H1 (cell line): Measurements from ENCODE around the gene C16orf95. TPM values are rescaled to one million over a fixed set of nuclear protein-coding genes. Genes with fewer than 3 reads are reported as not detected.

Experiments
- CTCF ChIA-PET: fragments of 300-600 bp; sonication (Branson Sonifier 250); formaldehyde crosslinking; loops from one replicate; lab custom pipeline; 2021; ENCODE audit not compliant: partially characterized antibody; lab: Charles Lee
- POLR2A ChIA-PET: fragments of 300-600 bp; sonication (Branson Sonifier 250); formaldehyde crosslinking; loops from one replicate; lab custom pipeline; 2021; ENCODE audit warnings: inconsistent platforms; ENCODE audit not compliant: partially characterized antibody; lab: Charles Lee
- DNase-seq, 2 experiments: peaks; one replicate each; pipeline versions ENCODE4 v3.0.0 to v3.0.0-alpha.2; 2010 to 2022; ENCODE audit warnings: low spot score in 2 of 2, low read depth in 1 of 2, mixed read lengths in 1 of 2
- FAIRE-seq: peaks from 2 replicates; lab custom pipeline; 2011; peaks lifted over from hg19 to GRCh38; lab: Jason Lieb, UNC
- H2AFZ ChIP-seq: 2 replicates; pipeline ENCODE4 v1.8.1; 2012; ENCODE audit warnings: low read length, inconsistent platforms
- H2AK5ac ChIP-seq: 2 replicates; pipeline ENCODE4 v1.6.1; 2013; ENCODE audit warnings: low read depth, low read length
- H2BK120ac ChIP-seq: replicated peaks from 2 replicates; pipeline ENCODE3; 2013; ENCODE audit warnings: low read depth, low read length, inconsistent platforms
- H2BK12ac ChIP-seq: 2 replicates; pipeline ENCODE4 v1.6.1; 2013; ENCODE audit warnings: low read depth, low read length
- H2BK15ac ChIP-seq: 2 replicates; pipeline ENCODE4 v1.6.1; 2013; ENCODE audit warnings: low read length
- H2BK20ac ChIP-seq: 2 replicates; pipeline ENCODE4 v1.6.1; 2013; ENCODE audit warnings: low read length
- H2BK5ac ChIP-seq: 2 replicates; pipeline ENCODE4 v1.6.1; 2013; ENCODE audit warnings: low read depth, low read length
- H3K14ac ChIP-seq: 2 replicates; pipeline ENCODE4 v1.6.1; 2013; ENCODE audit warnings: inconsistent platforms; ENCODE audit not compliant: insufficient read length
- H3K18ac ChIP-seq: 2 replicates; pipeline ENCODE4 v1.6.1; 2013; ENCODE audit warnings: low read length; ENCODE audit errors: extremely low read depth
- H3K23ac ChIP-seq: 2 replicates; pipeline ENCODE4 v1.6.1; 2013; ENCODE audit warnings: inconsistent platforms; ENCODE audit not compliant: insufficient read length
- H3K23me2 ChIP-seq: 2 replicates; pipeline ENCODE4 v1.6.1; 2013; ENCODE audit warnings: low read depth, low read length
- H3K27ac ChIP-seq: 2 replicates; pipeline ENCODE4 v1.6.1; 2011; ENCODE audit warnings: low read depth, low read length, inconsistent platforms
- H3K27me3 ChIP-seq, 4 experiments: replicated peaks in 1 of 4; 1 replicate in 1 of 4; 2 replicates in 3 of 4; pipeline versions ENCODE4 v1.6.1 to v1.8.1; 2011 to 2013; ENCODE audit warnings: low read length in 3 of 4, mild to moderate bottlenecking in 3 of 4, inconsistent platforms in 2 of 4, mixed read lengths in 2 of 4, moderate library complexity in 1 of 4; ENCODE audit not compliant: control insufficient read depth in 3 of 4, insufficient read depth in 3 of 4; ENCODE audit errors: extremely low read depth in 1 of 4
- H3K36me3 ChIP-seq, 4 experiments: 2 replicates each; pipeline versions ENCODE4 v1.6.1 to v1.8.1; 2011 to 2013; ENCODE audit warnings: mild to moderate bottlenecking in 4 of 4, low read length in 3 of 4, moderate library complexity in 2 of 4, control low read depth in 1 of 4, inconsistent platforms in 1 of 4; ENCODE audit not compliant: insufficient read depth in 4 of 4, control insufficient read depth in 2 of 4
- H3K4ac ChIP-seq: replicated peaks from 2 replicates; pipeline ENCODE3; 2013; ENCODE audit warnings: low read length, low read depth, mixed read lengths, inconsistent platforms; ENCODE audit not compliant: insufficient read length
- H3K4me1 ChIP-seq, 4 experiments: replicated peaks in 1 of 4; 1 replicate in 1 of 4; 2 replicates in 3 of 4; pipeline versions ENCODE4 v1.6.1 to v1.8.1; 2011 to 2013; ENCODE audit warnings: low read length in 3 of 4, inconsistent platforms in 2 of 4, mixed read lengths in 1 of 4; ENCODE audit not compliant: insufficient read depth in 4 of 4, control insufficient read depth in 3 of 4
- H3K4me2 ChIP-seq, 2 experiments: 2 replicates each; pipeline versions ENCODE4 v1.6.1 to v1.8.1; 2011 to 2013; ENCODE audit warnings: low read depth in 2 of 2, low read length in 2 of 2, control low read depth in 1 of 2, inconsistent platforms in 1 of 2, mild to moderate bottlenecking in 1 of 2; ENCODE audit not compliant: insufficient read depth in 1 of 2
- H3K4me3 ChIP-seq, 4 experiments: fragments of 200-600, 300-600 bp in 1 of 4; sonication (generic), shearing (Covaris generic), sonication (Bioruptor Twin) in 1 of 4; 2 replicates each; pipeline versions ENCODE4 v1.5.1 to v1.8.1; 2011 to 2016; ENCODE audit warnings: low read length in 4 of 4, low read depth in 3 of 4, control low read depth in 2 of 4, inconsistent platforms in 2 of 4, mild to moderate bottlenecking in 2 of 4, mixed read lengths in 1 of 4, moderate library complexity in 1 of 4; ENCODE audit not compliant: insufficient read depth in 2 of 4; ENCODE audit errors: extremely low read depth in 1 of 4
- H3K56ac ChIP-seq: replicated peaks from 2 replicates; pipeline ENCODE3; 2013; ENCODE audit warnings: low read depth, mild to moderate bottlenecking, mixed read lengths, low read length, inconsistent platforms; ENCODE audit not compliant: insufficient read length
- H3K79me1 ChIP-seq: 2 replicates; pipeline ENCODE4 v1.6.1; 2013; ENCODE audit warnings: low read depth, low read length, control low read depth
- H3K79me2 ChIP-seq, 2 experiments: 2 replicates each; pipeline versions ENCODE4 v1.6.1 to v1.8.1; 2012 to 2013; ENCODE audit warnings: low read length in 2 of 2, mild to moderate bottlenecking in 2 of 2, inconsistent platforms in 1 of 2; ENCODE audit not compliant: insufficient read depth in 2 of 2, control insufficient read depth in 1 of 2
- H3K9ac ChIP-seq, 4 experiments: replicated peaks in 1 of 4; 1 replicate in 1 of 4; 2 replicates in 3 of 4; pipeline versions ENCODE4 v1.6.1 to v1.8.1; 2011 to 2013; ENCODE audit warnings: low read depth in 3 of 4, low read length in 3 of 4, control low read depth in 2 of 4, mild to moderate bottlenecking in 2 of 4, moderate library complexity in 2 of 4, inconsistent platforms in 1 of 4; ENCODE audit errors: extremely low read depth in 1 of 4
- H3K9me3 ChIP-seq, 2 experiments: 2 replicates each; pipeline versions ENCODE4 v1.6.1 to v1.8.1; 2012 to 2013; ENCODE audit warnings: mild to moderate bottlenecking in 2 of 2, moderate library complexity in 2 of 2, control low read depth in 1 of 2, inconsistent platforms in 1 of 2, low read depth in 1 of 2, low read length in 1 of 2, mixed read lengths in 1 of 2; ENCODE audit not compliant: insufficient read depth in 2 of 2
- H4K20me1 ChIP-seq, 2 experiments: replicated peaks in 1 of 2; 2 replicates each; pipeline versions ENCODE3 to v1.8.1; 2011 to 2013; ENCODE audit warnings: inconsistent platforms in 2 of 2, low read length in 2 of 2, mild to moderate bottlenecking in 1 of 2; ENCODE audit not compliant: insufficient read depth in 2 of 2, control insufficient read depth in 1 of 2
- H4K5ac ChIP-seq: 2 replicates; pipeline ENCODE4 v1.6.1; 2013; ENCODE audit warnings: low read length, low read depth, mixed read lengths, inconsistent platforms; ENCODE audit not compliant: insufficient read length
- H4K8ac ChIP-seq: 2 replicates; pipeline ENCODE4 v1.8.0; 2013; ENCODE audit warnings: mild to moderate bottlenecking, moderate library complexity, low read length, inconsistent platforms; ENCODE audit not compliant: insufficient read depth; ENCODE audit errors: extremely low read depth
- H4K91ac ChIP-seq: replicated peaks from 2 replicates; pipeline ENCODE3; 2013; ENCODE audit warnings: low read length, mixed read lengths, inconsistent platforms; ENCODE audit not compliant: insufficient read length
- BCL11A ChIP-seq, 2 experiments: IDR thresholded peaks; one replicate each; pipeline ENCODE4 v1.6.1; 2011; ENCODE audit warnings: low read depth in 2 of 2, low read length in 2 of 2, mild to moderate bottlenecking in 2 of 2
- CEBPB ChIP-seq: IDR thresholded peaks from 2 replicates; pipeline ENCODE4 v1.6.1; 2012; ENCODE audit warnings: low read depth, low read length
- CHD1 ChIP-seq: IDR thresholded peaks from 2 replicates; pipeline ENCODE4 v1.6.1; 2012; ENCODE audit warnings: low read depth, low read length, improper control_type of control experiment
- GTF2F1 ChIP-seq: IDR thresholded peaks from 2 replicates; pipeline ENCODE4 v1.6.1; 2012; ENCODE audit warnings: low read depth, low read length, improper control_type of control experiment, borderline replicate concordance
- HDAC6 ChIP-seq: IDR thresholded peaks from one replicate; pipeline ENCODE4 v1.7.1; 2012; ENCODE audit warnings: low read depth, mild to moderate bottlenecking, inconsistent platforms, low read length, moderate library complexity
- MAX ChIP-seq: IDR thresholded peaks from 2 replicates; pipeline ENCODE4 v1.6.1; 2012; ENCODE audit warnings: inconsistent platforms
- POU5F1 ChIP-seq: IDR thresholded peaks from 2 replicates; pipeline ENCODE4 v1.6.1; 2011; ENCODE audit warnings: low read depth, mild to moderate bottlenecking, low read length, moderate library complexity
- RAD21 ChIP-seq, 2 experiments: IDR thresholded peaks in 1 of 2; conservative IDR thresholded peaks in 1 of 2; 2 replicates each; pipeline ENCODE4 v1.6.1; 2011; ENCODE audit warnings: low read depth in 2 of 2, low read length in 2 of 2, improper control_type of control experiment in 1 of 2, inconsistent platforms in 1 of 2, mild to moderate bottlenecking in 1 of 2, moderate library complexity in 1 of 2
- RBBP5 ChIP-seq: IDR thresholded peaks from 2 replicates; pipeline ENCODE4 v1.7.1; 2012; ENCODE audit warnings: low read depth, mild to moderate bottlenecking, inconsistent platforms, low read length, moderate library complexity, borderline replicate concordance
- RFX5 ChIP-seq: IDR thresholded peaks from 2 replicates; pipeline ENCODE4 v1.6.1; 2011; ENCODE audit warnings: low read depth, low read length, improper control_type of control experiment, borderline replicate concordance
- SIX5 ChIP-seq: IDR thresholded peaks from 2 replicates; pipeline ENCODE4 v1.6.1; 2011; ENCODE audit warnings: mild to moderate bottlenecking, low read depth, low read length
- TAF1 ChIP-seq: IDR thresholded peaks from 2 replicates; pipeline ENCODE4 v1.6.1; 2011; ENCODE audit warnings: mild to moderate bottlenecking, low read depth, low read length
- WGBS, 2 experiments: shearing (Covaris generic) in 1 of 2; methylation state at CpG; one replicate each; pipeline versions ENCODE4 v1.1.6 to v1.1.7; 2013 to 2015; ENCODE audit warnings: low lambda C conversion rate in 2 of 2, mixed read lengths in 2 of 2, inconsistent platforms in 1 of 2, low coverage in 1 of 2, missing lambda C conversion rate in 1 of 2; ENCODE audit not compliant: insufficient replicate concordance in 2 of 2, insufficient coverage in 1 of 2, insufficient read length in 1 of 2; ENCODE audit errors: extremely low coverage in 1 of 2, missing lambda C conversion rate in 1 of 2; 5-methylcytosine and 5-hydroxymethylcytosine counted together
- polyA plus RNA-seq, 7 experiments: library from polyadenylated mRNA; depleted of rRNA in 3 of 7; stranded (reverse) in 5 of 7; unstranded in 2 of 7; fragments of >200 nt in 5 of 7; fragments of 200-250 nt in 2 of 7; gene quantifications; 1 replicate in 5 of 7; 2 replicates in 1 of 7; 4 replicates in 1 of 7; pipeline versions ENCODE4 v1.2.1 to v1.2.3, GENCODE V29; 2011 to 2013; ENCODE audit warnings: missing spikeins in 2 of 7, mixed read lengths in 2 of 7
- total RNA-seq: library from RNA; stranded (reverse); fragmentation: NEBNext Ultra II Directional; extraction: Animal tissue kit (Norgen Biotek cat#: 25700); gene quantifications from 2 replicates; pipeline ENCODE4 v1.2.1, GENCODE V29; 2021

Gene C16orf95
- total and polyA plus RNA-seq, 2 of the 8 experiments (the other 6 are each of a cell fraction or from before 2014, with no cell fraction given): 5.0 to 5.4 TPM

- Histone ChIP-seq H3K9me3 (no peaks in the 10 kb centered on the region), H4K20me1 (peaks cover 9 to 10% of the 10 kb centered on the region in 2 experiments), H3K23ac (no peak overlapping the region), H3K4me1 (peaks cover 0 to 3% (median 0%) of the 10 kb centered on the region in 4 experiments; a peak in 1 of 7 replicates), H2BK120ac (no peak overlapping the region), H2BK12ac (no peak overlapping the region), H3K79me2 (no peaks in the 10 kb centered on the region), H3K18ac (no peak overlapping the region), H3K79me1 (no peaks in the 10 kb centered on the region; the same call in 1 of the 2 replicates), H3K4me2 (no peak overlapping the region), H3K36me3 (peaks cover 0 to 9% (median 2%) of the 10 kb centered on the region in 4 experiments; a peak in 5 of 8 replicates), H4K8ac (no peak overlapping the region), H2AFZ (no peak overlapping the region), H2BK15ac (no peak overlapping the region), H2BK5ac (no peak overlapping the region), H4K5ac (no peak overlapping the region), H3K4ac (no peak overlapping the region), H3K27ac (no peak overlapping the region), H3K4me3 (no peak overlapping the region), H2AK5ac (no peak overlapping the region), H3K9ac (no peak overlapping the region; a peak in 1 of 7 replicates), H3K27me3 (no peaks in the 10 kb centered on the region), H2BK20ac (no peak overlapping the region), H4K91ac (no peak overlapping the region), H3K23me2 (no peaks in the 10 kb centered on the region), H3K14ac (no peak overlapping the region), H3K56ac (no peak overlapping the region)
- DNase-seq (no peak), FAIRE-seq (no peak)
- POLR2A ChIA-PET: interaction anchor here (1.3 to 3.4 kb wide), 2 partner anchors 10 to 12 kb away, joined by 3 to 17 read pairs; partner anchors contain the start of gene C16orf95
- TF ChIP-seq BCL11A (IDR thresholded peaks at IDR 0.05; ENCODE audit: low read depth in 2 of 2, low read length in 2 of 2) (no peak), RAD21 (IDR thresholded peaks at IDR 0.05 in 1 of 2, conservative IDR thresholded peaks at IDR 0.05 in 1 of 2; ENCODE audit: low read depth in 2 of 2, low read length in 2 of 2) (no peak), CEBPB (no peak), GTF2F1 (no peak), RFX5 (no peak), HDAC6 (no peak), MAX (no peak), SIX5 (no peak), TAF1 (no peak), CHD1 (no peak), RBBP5 (no peak), POU5F1 (no peak)
- CTCF ChIA-PET: interaction anchor here (1.2 to 2.8 kb wide), 2 partner anchors 20 to 55 kb away, joined by 5 to 6 read pairs; partner anchors contain the start of gene FBXO31
- WGBS, 2 experiments: 86% methylated on average over 12 of the region's 12 CpGs; no CpG with 5 or more reads in 1 of the 2 experiments
These were observed 11.7 kb upstream of the C16orf95 start for GRCh38 chr16:87328846-87329245.
